Measurements from ENCODE around the gene MFNG. TPM values are rescaled to one million over a fixed set of nuclear protein-coding genes. Genes with fewer than 3 reads are reported as not detected.
A peak's percentile ranks its signal among the peaks of the same experiment; 100 is the strongest.

The MFNG gene
- total and polyA plus RNA-seq, 8 donors = 1.5 to 10.5 (median 4.4) TPM

GRCh38 chr22:37505565-37505964, 19.4 kb upstream of the MFNG start:
- H3K27me3 ChIP-seq = no peaks in the 10 kb centered on the region
- TF ChIP-seq, protein P1, sequence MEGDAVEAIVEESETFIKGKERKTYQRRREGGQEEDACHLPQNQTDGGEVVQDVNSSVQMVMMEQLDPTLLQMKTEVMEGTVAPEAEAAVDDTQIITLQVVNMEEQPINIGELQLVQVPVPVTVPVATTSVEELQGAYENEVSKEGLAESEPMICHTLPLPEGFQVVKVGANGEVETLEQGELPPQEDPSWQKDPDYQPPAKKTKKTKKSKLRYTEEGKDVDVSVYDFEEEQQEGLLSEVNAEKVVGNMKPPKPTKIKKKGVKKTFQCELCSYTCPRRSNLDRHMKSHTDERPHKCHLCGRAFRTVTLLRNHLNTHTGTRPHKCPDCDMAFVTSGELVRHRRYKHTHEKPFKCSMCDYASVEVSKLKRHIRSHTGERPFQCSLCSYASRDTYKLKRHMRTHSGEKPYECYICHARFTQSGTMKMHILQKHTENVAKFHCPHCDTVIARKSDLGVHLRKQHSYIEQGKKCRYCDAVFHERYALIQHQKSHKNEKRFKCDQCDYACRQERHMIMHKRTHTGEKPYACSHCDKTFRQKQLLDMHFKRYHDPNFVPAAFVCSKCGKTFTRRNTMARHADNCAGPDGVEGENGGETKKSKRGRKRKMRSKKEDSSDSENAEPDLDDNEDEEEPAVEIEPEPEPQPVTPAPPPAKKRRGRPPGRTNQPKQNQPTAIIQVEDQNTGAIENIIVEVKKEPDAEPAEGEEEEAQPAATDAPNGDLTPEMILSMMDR (IDR thresholded peaks at IDR 0.05) = no peak
- intact Hi-C loops (cut with DNase I) = no loop called here
- H3K27ac ChIP-seq = no peak overlapping the region
- peaks cover 0 to 14% (median 4%) of the 10 kb centered on the region in 3 donors for H3K36me3 ChIP-seq
- no peak for ATAC-seq
- WGBS, 2 donors = 94 to 95% methylated on average over 4 of the region's 4 CpGs
- DNase-seq = peak in 1 of 6 donors; percentile 46
- H3K4me3 ChIP-seq = no peak overlapping the region
- FAIRE-seq = no peak
- peaks cover 39 to 43% (median 40%) of the 10 kb centered on the region in 3 donors for H3K4me1 ChIP-seq
- no peaks in the 10 kb centered on the region for H3K9me3 ChIP-seq

DNA sequence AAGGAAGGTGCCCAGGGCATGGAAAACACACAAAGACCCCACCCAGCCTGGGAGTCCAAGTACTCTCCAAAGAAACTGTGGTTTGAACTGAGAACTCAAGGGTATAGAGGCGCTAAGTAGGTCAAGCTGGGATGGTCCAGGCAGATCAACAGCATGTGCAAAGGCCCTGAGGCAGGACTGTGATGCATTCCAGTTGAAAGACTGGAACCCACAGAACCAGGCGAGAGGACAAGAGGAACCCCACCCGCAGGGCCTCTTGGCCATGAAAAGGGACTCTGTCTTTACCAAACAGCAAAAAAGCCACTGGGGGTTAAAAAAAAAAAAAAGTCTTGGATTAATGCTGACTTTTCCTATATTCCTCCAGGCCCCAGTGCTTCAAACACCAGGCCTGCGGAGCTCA, 18.8 kb upstream of the MFNG start:
- H3K36me3 ChIP-seq = peaks cover 0 to 14% (median 4%) of the 10 kb centered on the region in 3 donors
- no peaks in the 10 kb centered on the region for H3K9me3 ChIP-seq
- H3K27ac ChIP-seq = peak overlapping the region; percentile 31 to 95 (median 78)
- DNase-seq = no peak
- no peak for ATAC-seq
- H3K27me3 ChIP-seq = no peaks in the 10 kb centered on the region
- TF ChIP-seq, protein P1 (IDR thresholded peaks at IDR 0.05) = no peak
- peaks cover 44 to 47% (median 45%) of the 10 kb centered on the region in 3 donors for H3K4me1 ChIP-seq
- no peak overlapping the region for H3K4me3 ChIP-seq
- WGBS, 2 donors = 97 to 98% methylated on average over 4 of the region's 4 CpGs
- no peak for FAIRE-seq
- intact Hi-C loops (cut with DNase I) = no loop called here

GRCh38 chr22:37503850-37504249, 17.7 kb upstream of the MFNG start:
- ATAC-seq (peak; percentile 9 to 35 (median 22)), FAIRE-seq (no peak), DNase-seq (peak in 4 of 6 donors; percentile 61 to 75 (median 68))
- peak overlapping the region; percentile 31 to 95 (median 90) for H3K27ac ChIP-seq
- TF ChIP-seq, protein P1 (IDR thresholded peaks at IDR 0.05) = no peak
- H3K27me3 ChIP-seq = no peaks in the 10 kb centered on the region
- intact Hi-C loops (cut with DNase I) = no loop called here
- H3K4me1 ChIP-seq = peaks cover 44 to 54% (median 50%) of the 10 kb centered on the region in 3 donors
- H3K9me3 ChIP-seq = no peaks in the 10 kb centered on the region
- no peak overlapping the region for H3K4me3 ChIP-seq
- H3K36me3 ChIP-seq = peaks cover 0 to 14% (median 4%) of the 10 kb centered on the region in 3 donors
- WGBS, 2 donors = 46 to 49% methylated on average over 11 of the region's 11 CpGs

DNA sequence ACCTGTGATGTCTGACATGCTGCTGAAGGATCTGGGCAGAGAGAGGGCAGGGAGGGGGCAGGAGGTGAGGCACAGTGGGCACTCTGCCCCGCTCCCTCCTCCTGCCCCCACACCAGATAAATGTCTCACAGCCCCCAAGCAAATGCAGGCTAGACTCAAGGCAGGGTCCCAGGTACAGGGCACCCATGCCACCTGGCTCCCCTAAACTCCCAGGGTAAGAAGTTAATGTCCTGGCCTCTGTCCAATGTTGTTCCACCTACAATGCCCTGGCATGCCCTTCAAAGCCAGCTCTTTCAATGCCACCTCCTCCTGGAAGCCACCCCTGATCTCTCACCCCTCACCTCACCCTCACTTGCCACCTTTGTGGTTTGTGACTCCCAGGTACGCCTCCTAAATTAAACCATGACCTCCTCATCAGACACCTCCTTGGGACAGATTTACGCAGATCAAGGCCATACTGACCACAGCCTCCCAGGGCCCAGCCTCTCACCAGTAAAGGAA, 17.0 kb upstream of the MFNG start:
- intact Hi-C loops (cut with DNase I) = no loop called here
- WGBS, 2 donors = 88 to 94% methylated on average over 3 of the region's 3 CpGs
- no peaks in the 10 kb centered on the region for H3K9me3 ChIP-seq
- H3K4me3 ChIP-seq = no peak overlapping the region
- TF ChIP-seq, protein P1 (IDR thresholded peaks at IDR 0.05) = no peak
- H3K4me1 ChIP-seq = peaks cover 44 to 55% (median 50%) of the 10 kb centered on the region in 3 donors
- no peak for DNase-seq
- FAIRE-seq = no peak
- H3K27me3 ChIP-seq = no peaks in the 10 kb centered on the region
- no peak for ATAC-seq
- H3K36me3 ChIP-seq = peaks cover 0 to 14% (median 4%) of the 10 kb centered on the region in 3 donors
- peak overlapping the region; percentile 84 to 95 (median 92) for H3K27ac ChIP-seq

Data from pancreas (tissue), 10 donors.